HG02763 (cell line): ENCODE measurements around the gene EML1.

ENCODE experiments used
- ATAC-seq: cut with Tn5 transposase; IDR thresholded peaks from one replicate; pipeline ENCODE4 v1.9.1; 2021; ENCODE audit warnings: mild to moderate bottlenecking, moderate library complexity; ENCODE audit not compliant: unreplicated experiment

EML1 gene

DNA sequence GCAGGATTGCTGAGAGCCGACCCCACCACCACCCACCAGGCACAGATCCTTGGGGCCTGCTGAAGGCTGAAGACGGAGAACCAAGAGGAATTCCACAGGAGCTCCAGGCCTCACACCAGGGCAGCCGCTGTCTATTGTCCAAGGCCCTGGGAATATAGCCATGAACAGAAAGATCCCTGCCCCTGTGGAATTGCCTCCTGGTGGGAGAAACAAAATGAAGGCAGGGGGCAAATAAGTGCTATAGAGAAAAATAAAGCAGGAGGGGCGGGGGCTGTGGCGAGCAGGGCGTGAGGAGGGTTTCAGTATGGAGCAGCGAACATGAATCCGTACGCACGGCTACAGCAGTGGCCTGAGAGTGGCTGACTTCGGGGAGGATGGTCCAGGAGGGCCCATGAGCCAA is 96.1 kb downstream of the EML1 start:
- no peak for ATAC-seq

DNA sequence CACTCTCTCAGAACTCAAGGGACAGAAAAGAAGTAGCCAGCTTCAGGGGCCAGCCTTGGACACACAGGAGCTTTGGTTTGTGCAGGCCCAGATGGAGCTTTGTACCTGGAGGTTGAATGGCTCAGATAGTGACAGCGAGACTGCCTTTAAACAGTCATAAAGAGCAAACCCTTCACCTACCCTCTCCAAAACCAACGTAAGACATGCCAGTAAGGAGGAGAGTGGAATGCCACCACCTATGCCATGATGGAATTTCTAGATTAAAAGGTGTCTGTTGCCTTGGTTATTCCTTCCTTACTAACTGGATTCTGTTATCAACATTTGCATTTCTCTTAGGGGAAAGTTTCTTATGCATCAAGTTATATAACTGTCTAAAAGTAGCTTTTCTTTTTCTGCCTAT is 98.1 kb downstream of the EML1 start:
- no peak for ATAC-seq

DNA sequence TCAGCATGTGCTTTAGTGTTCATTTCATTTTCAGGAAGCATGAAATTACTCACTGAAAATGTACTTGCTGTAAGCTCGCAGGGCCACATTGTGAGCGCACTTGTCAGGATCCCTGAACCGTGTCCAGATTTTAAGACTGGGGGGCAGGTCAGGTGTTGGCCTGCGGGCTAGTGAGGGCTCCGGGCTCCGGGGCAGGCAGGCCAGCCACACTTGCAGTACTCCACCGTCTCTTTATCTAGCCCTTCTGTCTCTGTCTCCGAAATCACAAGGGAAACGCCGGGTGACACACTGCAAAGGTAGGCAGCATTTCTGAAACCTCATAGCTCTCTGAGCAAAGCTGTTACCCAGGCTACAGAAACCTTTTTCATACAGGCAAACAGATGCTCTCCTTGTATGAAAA is 98.7 kb downstream of the EML1 start:
- no peak for ATAC-seq

DNA sequence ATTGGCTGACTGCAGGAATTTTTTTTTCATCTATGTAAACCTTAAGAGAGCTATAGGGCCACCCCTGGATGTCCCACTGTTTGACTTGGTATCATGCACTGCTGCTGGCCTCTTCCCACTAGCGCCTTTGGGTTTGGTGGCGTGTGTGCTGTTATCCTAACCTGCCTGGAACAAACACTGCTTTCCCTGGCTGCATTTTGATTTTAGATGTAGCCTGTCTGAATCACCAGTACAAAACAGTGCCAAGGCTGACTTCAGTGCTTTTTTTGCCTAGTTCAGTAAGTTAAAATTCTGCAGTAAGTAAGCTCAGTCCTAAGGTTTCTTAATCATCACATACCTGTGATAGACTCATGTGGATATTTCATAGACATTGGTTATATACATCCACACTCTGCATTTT is 99.2 kb downstream of the EML1 start:
- ATAC-seq: no peak

DNA sequence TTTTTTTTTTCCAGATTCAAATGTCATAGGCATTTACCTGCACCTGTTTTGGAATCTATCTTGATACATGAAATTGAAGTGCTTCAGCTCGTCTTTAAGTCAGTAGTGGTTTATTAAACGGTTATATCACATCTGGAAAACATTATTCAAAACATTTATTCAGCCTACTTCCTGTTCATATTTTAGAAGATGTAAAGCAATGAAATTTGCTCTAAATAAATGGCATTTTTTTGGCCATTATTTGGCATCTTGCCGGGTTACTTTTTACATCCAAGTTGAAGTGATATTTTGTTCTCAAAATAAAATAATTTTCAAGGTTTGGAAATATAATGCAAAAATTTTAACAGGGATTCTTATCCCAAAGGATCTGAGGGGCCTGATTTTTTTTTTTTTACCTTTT is 103.1 kb downstream of the EML1 start:
- no peak for ATAC-seq

DNA sequence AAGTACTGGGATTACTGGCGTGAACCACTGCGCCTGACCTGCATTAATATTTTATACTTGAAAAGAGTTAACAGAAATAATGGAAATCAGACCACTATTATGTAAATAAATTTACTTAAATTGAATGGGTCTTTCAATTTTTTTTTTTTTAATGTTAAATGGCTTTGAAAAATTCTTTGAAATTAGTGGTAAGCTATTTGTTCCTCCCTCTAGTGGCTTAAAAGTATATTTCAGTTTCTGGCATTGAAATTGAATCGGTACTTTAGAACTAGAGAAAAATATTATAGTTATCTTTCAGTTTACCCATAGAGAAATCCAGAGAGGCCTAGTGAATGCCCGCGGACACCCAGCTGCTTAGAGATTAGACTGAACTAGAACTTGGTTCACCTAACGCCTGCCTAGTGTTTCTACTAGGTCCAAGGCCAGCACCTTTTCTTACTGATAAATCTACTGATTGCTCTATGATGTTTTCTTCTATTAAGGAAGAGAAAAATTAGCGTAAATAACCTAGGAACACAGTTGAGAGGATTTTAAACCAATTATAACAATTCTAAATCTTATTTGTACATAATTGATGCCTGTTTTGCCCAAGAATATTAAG is 106.5 kb downstream of the EML1 start:
- ATAC-seq: no peak

DNA sequence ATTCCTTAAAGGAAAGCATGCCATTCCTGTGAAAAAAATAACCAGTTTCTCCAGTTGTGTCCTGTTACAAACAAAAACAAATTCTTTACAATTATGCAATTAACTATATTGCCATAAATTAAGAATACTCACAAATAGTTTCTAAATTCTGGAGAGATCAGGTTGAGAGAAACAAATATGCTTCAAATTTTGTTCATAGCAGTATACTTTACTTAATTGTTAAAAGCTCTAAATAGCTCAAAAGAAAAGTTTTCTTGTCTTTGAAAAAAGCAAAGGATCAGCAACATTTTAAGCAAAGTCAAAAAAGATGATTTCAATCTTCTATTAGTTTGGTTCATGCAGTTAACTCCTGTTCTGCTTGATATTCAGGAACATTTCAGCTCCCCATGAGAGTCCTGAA is 109.7 kb downstream of the EML1 start:
- no peak for ATAC-seq

DNA sequence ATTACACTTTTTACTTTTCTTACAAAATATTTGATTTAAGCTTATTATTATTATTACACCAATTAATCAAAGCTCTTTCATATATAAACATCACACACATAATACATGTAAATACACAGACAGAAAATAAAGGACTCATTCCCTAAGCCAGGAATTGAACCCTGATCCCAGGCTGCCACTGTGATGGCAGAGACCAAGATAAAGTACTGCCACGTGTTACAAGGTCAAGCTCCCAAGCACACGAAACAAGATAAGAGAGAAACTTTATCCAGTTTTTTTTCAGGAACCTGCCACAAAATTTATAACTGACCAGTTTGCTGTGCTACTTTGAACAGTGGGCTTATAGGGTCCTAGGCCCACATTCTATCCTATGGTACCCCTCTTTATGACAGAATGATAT is 111.3 kb downstream of the EML1 start:
- no peak for ATAC-seq

DNA sequence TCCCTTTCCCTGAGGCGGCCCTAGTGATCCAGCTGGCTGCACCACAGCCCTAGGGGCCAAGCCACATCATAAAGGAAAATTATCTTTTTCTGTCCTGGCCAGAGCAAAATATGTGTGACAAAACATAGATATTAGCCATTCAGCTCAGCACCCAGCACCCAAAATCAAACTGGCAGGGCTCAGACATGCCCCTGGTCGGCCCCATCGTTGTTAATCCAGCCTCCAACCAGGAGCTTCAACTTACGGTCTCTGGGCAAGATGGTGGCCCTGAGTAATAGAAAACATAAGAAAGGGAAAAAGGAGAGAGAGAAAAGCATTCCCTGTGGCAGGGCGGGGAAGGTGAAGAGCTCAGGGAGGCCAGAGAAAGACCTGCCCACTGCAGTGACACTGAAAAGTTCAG is 111.9 kb downstream of the EML1 start:
- no peak for ATAC-seq

DNA sequence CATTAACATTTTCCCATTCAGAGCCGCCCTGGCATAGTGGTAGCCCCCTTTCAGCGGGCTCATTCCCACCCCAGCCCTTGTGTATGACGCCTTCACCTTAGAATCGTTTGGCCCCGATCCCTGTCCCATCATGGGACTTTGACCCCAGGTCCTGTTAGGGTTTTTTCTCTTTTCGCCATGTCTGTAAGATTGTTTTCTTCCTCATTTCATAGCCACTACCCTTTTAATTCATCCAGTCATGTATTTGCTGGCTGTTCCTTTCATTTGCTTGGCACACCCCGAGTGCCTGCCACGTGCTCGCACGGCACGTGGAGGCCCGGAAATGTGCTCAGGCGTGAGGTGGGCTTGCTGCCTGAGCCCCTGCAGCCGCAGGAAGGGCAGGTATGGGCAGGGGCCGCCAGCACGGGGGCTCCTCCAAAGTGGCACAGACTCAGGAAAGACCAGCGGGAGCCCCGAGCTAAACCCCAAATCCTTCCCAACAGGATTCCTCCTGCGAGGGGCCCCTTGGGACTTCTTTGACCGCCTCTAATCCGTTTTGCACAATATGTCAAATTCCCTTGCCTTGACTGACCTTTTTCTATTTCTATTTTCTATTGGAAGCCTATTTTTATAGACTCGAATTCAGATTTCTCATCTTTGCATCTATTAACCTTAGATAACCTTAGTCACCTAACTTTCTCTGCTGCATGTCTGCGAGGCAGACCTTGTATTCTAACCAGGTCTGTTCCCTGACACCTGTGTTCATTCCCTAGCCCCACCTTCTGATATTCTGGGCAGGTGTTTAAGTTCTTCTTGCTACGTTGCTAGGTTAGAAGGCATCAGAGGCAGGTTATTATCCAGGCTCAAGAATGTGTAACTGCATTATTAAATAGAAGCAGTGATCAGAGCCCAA is 114.8 kb downstream of the EML1 start:
- ATAC-seq: no peak

DNA sequence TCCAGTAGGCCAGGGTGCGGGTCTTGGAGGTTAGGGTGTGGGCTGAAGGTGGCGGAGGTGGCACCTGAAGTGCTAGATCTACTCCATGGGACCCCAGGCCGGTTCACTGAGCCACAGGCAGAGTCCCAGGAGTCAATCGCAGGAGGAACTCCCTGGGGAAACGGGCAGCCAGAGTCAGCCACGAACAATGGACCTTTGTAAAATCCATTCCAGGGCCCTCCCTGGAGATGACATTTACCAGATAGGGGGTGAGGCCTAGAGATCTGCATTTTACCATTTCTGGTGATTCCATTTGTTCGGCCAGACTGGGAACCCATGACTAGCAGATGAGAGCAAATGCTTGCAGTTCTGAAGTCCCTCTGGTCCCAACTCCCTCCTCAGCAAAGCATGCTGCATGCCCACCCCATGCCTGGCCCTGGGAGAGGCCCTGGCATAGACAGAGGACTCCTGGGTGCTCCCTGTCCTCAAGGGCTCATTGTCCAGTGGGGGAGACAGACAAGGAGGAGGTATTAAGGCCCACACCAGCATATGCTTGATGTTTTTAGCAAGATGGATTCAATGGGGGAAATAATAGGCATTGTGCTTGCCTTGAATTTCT is 115.5 kb downstream of the EML1 start:
- ATAC-seq: no peak

DNA sequence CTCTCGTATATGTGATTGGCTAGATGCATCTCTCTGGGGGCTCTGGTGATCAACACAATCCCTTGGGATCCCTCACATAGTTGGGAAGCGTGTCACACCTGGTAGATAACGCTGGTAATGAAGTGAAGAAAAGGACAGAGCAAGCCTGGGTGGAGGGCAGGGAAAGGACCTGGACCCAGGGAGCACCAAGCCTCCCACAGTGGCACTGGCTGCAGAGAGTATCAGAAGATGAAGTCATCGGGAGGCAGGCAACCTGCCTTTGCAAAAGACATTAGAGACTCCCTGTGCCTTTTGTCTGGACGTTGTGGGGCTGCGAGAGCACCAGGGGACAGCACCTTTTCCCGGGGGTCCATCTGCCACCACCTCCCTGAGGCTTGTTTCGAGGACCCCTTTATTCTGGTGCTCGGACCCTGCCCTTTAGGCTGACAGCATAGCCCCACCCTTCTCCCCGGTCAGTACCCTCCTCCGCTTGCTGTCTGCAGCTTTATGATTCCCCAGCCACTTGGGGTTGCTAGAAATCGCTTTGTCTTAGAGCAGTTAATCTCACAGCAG is 116.4 kb downstream of the EML1 start:
- ATAC-seq: no peak

DNA sequence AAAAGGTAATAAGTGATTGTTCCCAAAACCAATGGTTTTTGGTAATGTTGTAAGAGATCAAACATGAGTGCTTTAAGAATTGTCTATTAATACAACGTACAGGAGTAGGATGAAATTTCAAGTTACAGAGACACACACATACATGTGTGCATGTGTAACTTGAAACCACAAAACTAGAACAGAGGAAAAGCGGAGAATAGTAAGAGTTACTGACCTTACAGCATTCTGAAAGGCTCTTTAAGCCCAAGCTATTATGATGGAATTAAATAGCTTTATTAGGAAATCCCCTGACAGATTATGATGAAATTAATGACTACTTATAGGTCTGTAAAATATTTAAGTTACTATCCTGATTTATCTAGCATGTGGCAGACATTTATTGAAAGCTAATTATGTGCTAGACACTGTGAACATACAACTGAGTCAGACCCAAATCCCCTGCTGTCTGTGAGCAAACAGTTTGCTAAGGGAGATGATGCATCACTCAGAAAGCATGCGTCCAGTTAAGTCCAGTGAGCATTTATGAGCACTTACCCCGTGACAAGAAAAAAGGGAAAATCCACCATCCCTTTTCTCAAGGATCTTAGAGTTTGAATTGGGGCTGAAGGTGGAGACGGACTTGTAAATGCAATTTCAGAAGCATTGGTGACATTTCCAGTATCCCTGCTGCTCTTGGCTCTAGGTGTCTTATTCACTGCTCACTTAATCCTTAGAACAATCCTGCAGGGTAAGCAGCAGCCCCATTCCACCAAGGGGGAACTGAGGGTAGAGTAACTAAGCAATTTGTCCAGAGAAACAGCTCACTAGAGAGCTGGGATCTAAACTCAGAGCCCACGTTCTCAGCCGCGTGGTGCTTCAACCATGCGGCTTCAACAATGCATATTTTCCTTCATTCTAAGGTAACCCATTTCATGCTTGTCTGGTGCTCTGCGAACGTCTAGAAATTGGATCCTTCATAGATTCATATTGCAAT is 117.4 kb downstream of the EML1 start:
- ATAC-seq: no peak

DNA sequence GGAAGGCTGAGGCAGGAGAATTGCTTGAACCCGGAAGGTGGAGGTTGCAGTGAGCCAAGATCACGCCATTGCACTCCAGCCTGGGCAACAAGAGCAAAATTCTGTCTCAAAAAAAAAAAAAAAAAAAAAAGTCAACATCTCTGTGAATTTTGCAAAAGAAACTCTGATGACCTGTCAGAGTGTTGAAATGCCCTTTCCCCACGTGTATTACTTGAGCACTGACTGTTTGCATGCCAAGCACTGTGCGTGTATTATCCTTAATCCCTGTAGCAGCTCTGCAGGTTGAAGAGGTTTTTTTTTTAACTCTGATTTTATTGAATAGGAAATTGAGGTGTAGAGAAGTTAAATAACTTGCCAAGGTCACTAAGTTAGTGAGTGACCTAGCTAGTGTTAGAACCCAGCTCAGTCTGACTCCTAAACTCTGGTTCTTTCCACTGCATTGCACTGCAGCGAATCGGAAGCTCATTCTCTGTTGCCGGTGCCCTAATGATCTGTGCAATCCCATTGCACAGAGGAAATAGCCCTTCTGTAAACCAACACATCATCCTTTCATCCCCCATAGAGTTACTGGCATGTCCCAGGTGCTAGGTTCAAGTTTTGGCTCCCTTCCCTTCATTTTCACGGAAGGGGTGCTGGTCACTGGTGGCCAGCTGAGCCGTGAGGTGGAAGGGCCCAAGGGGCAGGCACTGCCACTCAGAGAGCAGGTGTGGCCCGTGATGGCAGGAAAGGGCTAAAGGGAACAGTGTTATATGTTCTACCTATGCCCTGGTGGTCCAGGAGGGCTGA is 122.3 kb downstream of the EML1 start:
- no peak for ATAC-seq

DNA sequence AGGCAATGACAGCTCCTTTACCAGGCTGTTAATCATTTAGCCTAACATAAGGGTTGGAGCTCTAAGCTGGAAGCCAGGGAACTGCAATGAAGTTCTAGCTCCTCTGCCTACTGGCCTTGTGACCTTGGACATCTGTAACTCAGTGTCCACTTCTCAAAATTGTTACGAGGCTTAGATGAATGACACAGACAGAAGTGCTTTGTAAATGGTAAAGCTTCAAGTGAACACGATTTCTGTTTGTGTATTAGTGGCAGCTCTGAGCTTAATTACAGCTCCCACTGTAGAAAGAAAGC is 122.8 kb downstream of the EML1 start:
- ATAC-seq: no peak

DNA sequence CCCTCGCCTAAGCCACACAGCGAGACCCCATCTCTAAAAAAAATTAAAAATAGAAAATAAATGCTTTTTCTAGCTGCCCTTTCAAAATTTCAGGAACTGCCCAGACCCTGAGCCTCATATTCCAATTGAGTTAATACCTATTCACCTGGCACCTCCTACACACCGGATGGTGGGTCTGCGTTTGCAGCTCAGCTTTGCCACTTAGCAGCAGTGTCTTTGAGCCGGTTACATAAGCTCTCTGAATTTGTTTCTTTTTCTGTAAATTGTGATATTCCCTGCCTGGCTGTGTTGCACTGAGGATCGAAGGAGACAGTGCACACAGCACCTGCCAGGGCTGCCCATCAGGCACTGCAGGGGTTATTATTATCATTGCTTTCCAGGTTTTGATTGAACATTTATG is 125.6 kb downstream of the EML1 start:
- no peak for ATAC-seq

DNA sequence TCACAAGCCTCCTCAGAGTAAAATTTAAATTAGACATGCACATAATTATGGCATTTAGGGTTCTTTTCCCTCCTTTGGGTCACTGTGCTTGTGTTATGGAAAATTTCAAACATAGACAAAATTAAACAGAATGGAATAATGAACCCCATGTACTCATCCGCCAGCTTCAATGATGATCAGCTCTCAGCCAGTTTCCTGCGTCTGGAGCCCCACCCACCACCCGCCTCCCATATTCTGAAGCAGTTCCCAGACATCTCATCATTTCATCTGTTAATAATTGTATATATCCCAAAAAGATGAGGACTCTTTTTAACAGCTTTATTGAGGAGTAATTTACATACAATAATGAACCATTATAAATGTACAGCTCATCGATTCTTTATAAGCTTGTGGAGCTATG is 128.2 kb downstream of the EML1 start:
- no peak for ATAC-seq

DNA sequence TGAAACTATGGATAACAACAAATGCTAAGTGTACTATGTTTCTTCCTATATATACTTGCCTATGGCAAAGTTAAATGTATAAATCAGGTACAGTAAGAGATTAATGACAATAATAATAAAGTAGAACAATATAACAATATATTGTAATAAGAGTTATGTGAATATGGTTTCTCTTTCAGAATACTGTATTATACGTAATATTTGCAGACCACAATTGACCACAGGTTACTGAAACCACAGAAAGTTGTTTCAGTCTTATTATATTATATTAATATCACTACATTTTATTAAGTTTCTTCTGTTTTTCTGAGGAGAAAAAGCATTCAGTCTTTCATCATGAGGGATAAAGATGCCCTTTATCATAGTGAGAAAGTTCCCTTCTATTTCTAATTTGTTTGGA is 131.2 kb downstream of the EML1 start:
- no peak for ATAC-seq

DNA sequence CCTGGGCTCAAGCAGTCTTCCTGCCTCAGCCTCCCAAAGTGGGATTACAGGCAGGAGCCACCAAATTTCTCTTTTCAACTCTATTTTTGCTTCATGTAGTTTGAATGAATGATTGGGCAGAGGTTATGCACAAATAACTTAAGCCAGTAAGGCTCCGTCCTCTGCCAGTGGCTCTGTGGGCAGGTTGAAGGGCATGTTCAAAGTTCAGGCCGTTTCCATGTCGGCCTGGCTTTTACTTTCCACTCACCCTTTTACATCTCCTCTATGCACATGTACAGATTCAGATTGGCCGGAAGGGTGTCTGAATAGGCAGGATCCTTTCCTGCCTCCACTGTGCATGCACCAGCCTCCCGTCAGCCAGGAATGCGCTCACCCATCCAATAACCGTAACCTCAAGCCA is 132.3 kb downstream of the EML1 start:
- ATAC-seq: no peak

DNA sequence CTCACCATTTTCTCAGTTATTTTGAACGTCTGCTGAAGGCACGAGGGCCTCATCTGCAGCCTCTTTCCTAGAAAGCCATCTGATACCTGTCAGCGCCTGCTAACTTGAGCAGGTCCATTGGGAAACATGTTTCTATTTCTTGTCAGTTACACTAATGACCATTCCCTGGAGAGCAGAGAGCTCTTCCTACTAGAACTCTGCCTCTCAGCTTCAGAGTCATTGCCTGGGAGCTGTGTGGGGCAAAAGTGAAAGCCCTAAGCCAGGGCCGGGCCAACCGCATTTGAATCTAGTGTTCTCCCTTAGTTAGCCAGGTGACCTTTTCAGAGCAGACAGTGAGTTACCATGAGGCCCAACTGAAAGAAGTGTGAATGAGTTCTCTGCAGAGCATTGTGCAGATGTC is 135.8 kb downstream of the EML1 start:
- no peak for ATAC-seq
